HG03196 (cell line): Measurements from ENCODE around the gene MXI1.
"Not testable (repeated sequence)": the region's sequence is repeated elsewhere in the genome, so short reads cannot be mapped to it uniquely, and the experiment has no call there.

ENCODE experiments used
- ATAC-seq: cut with Tn5 transposase; IDR thresholded peaks from one replicate; pipeline ENCODE4 v1.9.1; 2021; ENCODE audit not compliant: unreplicated experiment

The MXI1 gene

DNA sequence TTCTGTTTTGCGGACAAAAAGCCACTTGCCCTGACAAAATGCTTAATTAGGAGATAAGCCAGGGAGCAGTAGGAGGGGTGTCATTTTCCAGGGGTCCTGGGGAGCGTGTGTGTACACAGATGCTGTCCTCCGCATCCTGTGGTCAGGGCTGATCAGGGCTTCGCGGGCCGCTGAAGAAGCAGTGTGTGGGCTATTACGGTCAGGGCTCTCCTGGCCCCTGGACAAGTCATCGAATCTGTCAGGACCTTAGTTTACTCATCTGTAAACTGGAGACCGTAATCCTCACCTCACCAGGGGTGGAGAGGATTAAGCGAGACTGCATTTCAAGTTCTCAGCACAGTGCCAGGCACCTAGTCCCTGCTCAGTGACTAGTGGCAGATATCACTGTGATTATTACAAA is 26.0 kb upstream of the MXI1 start:
- no peak for ATAC-seq

DNA sequence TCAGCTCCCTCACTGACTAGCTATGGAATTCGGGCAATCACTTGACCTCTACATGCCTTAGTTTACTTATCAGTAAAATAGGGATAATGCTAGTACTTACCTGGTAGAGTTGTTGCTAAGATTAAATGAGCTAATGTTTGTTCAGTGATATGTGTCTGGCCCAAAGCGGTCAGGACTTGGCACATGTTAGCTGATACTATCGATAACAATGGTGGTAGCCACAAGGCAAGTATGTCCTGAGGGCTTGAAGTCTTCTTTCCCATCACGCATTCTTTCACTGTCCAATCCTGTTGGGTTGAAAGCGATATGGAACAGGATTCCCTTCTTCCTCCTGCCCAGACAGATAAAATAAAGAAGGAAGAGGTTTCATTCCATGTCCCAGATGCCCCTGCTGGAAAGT is 25.5 kb upstream of the MXI1 start:
- no peak for ATAC-seq

DNA sequence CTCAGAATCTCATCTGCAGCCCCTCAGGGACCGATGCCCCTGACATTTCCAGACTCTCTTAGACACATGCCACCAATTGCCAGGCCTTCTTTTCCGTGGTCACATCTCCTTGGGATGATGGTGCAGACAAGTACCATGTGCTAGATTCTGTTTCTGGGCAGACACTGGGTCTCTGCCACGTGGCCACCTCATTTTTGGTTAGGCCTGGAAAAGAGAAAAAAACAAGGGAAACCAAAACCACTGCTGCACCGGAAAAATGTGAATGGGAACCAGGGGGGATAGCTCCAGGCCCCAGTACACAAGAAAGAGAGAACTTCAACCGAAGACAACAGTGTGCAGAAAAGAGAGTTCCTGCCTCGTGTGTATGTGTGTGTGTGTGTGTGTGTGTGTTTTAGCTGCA is 23.0 kb upstream of the MXI1 start:
- ATAC-seq: no peak

DNA sequence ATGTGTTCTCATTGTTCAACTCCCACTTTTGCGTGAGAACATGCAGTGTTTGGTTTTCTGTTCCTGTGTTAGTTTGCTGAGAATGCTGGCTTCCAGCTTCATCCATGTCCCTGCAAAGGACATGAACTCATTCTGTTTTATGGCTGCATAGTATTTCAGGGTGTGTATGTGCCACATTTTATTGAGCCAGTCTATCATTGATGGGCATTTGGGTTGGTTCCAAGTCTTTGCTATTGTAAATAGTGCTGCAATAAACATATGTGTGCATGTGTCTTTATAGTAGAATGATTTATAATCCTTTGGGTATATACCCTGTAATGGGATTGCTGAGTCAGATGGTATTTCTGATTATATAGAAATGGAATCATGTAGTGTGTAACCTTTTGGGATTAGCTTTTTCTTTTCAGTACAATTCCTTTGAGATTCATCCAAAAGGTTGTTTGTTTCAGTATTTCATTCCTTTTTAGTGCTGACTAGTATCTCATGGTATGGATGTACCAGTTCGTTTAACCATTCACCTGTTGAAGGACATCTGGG is 21.7 kb upstream of the MXI1 start:
- not testable (repeated sequence) for ATAC-seq

DNA sequence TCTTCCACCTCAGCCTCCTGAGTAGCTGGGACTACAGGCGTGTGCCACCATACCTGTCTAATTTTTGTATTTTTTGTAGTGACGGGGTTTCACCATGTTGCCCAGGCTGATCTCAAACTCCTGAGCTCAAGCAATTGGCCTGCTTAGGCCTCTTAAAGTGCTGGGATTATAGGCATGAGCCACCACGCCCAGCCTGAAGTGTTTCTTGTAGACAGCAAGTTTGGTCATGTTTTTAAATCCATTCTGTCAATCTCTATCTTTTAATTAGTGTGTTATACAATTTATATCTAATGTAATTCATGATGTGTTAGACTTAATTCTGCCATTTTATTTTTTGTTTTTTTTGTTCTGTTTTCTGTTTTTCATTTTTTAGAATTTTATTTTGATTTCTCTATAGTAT is 17.2 kb upstream of the MXI1 start:
- no peak for ATAC-seq

DNA sequence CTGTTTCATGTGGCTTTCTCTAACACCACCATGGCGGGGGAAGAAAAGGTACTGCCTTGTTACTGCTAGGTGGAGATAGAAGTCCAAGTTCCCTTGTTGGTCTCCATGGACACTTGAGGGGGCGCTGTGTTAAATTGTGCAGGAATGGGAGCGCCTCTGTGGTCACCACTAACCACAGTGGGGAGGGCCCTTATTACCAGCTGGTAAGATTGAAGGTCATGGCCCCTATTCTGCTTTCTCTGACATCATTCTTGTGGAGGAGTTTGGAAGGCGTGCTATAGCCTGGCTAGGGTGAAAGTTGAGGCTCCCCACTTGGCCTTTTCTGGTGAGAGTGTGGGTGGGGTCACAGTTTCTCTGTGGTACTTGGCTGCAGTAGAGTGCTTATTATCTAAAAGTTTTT is 14.9 kb upstream of the MXI1 start:
- no peak for ATAC-seq

DNA sequence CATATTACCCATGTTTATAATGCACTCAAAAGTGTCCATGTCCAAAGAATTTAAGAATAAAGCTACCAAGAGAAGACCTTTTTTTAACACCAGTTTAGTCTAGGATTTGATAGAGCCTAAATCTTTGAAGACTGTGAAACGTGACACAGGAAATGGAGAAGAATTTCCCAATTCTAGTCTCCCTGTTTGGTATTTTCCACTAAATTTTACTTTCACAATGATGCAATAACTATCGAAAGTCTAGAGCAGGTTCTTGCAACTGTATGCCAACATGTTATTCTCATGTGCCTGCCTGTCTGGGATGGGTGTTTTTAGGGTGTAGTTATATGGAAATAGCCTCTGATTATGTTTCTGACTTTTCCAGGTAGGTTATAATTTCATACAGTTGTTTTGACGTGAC is 6.9 kb upstream of the MXI1 start:
- ATAC-seq: no peak

DNA sequence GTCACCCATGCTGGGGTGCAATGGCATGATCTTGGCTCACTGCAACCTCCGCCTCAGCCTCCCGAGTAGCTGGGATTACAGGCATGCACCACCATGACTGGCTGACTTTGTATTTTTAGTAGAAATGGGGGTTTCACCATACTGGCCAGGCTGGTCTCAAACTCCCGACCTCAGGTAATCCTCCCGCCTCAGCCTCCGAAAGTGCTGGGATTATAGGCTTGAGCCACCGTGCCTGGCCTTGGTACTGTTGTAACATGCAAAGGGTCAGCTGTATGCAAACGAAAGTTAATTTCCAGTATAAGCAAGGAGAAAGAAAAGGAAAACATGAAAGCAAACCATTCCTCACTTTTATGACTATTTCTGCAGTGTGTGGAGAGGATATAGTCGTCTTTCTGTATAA is 6.4 kb upstream of the MXI1 start:
- not testable (repeated sequence) for ATAC-seq

DNA sequence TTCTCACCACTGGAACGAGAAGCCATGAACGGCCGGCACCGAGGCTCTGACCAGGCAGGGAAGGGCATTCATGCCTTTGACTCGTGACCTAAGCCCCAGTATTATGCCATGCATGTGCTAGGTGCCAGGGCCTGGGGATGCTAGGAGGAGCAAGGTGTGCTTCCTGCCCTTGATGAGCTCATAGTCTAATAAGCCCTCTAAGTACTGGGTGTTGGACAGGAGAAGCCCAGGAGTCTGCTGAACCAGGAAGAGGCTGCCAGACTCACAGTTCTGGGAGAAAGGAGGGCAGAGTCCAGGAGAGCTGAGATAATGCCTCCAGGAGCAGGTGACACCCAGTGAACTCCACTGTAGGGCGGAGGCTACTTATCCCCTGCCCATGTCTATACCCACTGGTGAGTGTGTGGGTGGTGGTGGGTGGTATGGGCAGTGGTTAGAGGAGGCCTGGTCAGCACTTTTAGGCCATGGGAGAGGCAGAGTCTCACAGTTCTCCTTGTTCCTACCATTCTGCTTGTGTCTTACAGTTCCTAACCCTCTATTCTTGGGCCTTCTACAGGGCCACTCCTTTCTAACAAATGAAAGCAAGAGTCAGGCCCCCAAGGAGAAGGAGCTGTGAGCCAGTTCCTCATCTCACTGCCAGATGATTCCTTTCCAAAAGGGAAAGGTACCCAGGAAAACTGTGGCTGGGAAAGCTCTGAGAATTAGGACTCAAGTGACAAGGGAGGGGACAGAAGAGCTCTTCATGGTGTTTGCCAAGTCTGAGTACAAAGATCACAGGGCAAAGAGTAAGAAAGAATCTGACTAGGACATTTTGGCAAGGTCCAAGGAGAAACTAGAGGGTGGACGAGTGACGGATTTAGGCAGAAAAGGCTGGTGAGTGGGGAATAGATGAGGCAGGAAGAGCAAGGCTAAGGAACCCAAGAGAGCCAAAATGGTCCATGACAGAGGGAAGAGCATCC is 3.6 kb upstream of the MXI1 start:
- ATAC-seq: no peak

DNA sequence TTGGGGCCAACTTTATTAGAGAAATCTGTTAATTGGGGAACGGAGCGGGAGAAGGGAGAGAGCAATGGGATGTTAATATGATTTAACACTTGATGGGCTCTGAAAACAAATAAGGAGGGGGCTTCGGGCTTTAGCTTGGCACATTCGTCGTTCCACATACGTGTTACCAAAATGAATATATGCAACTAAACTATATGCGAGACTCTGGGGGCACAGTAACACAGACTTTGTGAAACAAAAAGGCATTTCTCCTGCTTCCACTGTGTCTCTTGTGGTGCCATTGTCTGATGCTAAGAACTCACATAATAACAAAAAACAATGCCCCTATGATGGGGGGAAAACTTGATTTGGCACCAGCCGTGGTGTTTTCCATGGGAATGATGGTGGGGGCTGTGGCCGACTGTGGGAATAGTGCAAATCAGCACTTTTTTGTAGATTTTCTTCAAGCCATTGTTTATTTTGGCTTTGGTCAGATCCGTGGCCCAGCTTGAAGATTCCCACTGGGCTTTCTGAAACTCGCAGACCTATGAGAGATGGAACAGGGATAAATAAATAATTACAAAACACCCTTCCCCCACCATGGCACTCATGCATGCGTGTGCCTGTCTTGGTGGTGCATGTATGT is 2.2 kb upstream of the MXI1 start:
- no peak for ATAC-seq

DNA sequence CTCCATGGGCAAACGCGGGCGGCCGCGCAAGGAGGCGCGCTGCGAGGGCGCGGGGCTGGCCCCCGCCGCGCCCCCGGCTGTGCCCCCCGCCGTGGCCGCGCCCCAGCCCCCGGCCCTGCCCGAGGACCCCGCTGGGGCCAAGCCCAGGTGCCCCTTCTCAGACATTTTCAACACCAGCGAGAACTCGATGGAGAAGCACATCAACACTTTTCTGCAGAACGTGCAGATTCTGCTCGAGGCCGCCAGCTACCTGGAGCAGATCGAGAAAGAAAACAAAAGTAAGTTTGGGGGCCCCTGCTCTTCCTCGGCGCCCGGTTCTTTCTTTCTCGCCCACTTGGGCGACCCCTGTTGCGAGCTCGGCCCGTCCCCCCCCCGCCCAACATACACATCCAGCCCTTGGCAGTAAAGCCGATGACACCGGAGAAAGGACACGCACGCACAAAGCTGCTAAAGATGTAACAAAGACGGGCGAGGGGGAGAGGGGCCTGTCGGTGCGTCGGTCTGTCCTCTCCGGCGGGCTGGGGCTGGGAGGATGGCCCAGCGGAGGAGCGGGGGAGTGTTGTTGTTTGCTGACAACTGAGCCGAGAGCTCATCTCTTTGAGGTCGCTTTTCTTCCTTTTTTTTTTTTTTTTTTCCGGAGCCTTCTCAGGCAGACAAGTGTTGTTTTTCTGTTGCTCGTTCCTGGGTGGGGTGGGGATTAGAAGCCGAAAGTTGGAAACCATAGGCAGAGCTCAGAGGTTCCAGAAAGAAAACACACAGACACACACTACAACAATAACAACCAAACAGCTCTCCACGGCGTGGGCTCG is 604 bp downstream of the MXI1 start:
- no peak for ATAC-seq

DNA sequence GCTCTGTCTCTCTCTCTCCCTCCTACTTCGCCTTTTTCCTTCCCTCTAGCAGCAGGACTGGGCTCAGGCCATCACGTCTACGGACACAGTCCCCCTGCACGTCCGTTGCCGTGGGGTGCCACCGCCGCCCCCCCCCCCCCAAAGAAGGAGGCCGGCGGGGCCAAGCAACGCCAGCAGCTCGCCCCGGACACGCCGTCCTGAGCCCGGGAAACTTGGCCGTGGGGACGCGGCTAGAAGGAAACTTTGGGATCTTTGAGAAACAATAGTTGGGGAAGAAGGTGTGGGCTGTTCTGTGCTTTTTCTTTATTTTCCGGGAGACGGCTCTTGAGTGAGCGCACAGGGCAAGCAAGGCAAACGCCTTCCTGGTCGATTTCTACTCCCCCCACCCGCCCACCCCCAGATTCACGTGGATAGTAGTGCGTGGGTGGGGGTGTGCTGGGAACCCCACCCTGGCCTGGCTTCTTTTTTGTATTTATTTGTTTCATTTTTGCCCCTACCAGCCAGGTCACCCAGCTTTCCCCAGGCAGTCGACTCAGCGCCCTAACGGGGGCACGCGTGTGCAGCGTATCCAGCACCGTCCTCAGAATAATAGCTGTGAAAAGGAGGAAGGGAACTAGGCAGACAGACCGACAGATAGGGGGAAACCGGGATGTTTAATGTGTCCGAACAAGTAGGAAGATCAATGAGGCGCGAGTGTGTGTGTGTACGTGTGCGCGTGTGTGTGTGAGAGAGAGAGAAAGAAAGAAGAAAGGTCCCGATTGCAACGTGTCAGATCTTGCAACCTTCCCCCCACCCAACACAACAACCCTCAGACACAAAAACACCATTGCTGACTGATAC is 1.4 kb downstream of the MXI1 start:
- ATAC-seq: no peak

DNA sequence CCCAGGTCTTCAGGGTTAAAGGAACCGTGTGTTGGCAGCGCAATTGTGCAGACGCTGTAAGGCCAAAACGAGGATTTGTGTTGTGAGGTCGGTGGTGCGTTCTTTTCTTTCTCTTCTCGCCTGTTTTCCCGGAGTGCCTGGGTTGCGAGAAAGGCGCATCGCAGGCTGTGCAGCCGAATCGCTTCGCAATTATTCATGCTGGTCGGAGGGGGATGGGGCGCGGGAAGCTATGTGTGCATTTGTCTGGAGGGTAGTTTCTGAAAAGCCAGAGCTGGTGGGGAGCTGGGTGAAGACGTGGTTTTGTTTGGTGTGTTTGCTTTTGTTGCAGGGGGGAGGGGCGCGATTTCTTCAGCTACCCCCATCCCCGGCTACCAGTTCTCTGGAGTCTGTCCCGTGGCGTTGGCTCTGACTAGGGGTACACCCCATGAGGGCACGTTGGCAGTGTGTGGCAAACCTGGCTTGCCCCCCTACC is 2.1 kb downstream of the MXI1 start:
- no peak for ATAC-seq

DNA sequence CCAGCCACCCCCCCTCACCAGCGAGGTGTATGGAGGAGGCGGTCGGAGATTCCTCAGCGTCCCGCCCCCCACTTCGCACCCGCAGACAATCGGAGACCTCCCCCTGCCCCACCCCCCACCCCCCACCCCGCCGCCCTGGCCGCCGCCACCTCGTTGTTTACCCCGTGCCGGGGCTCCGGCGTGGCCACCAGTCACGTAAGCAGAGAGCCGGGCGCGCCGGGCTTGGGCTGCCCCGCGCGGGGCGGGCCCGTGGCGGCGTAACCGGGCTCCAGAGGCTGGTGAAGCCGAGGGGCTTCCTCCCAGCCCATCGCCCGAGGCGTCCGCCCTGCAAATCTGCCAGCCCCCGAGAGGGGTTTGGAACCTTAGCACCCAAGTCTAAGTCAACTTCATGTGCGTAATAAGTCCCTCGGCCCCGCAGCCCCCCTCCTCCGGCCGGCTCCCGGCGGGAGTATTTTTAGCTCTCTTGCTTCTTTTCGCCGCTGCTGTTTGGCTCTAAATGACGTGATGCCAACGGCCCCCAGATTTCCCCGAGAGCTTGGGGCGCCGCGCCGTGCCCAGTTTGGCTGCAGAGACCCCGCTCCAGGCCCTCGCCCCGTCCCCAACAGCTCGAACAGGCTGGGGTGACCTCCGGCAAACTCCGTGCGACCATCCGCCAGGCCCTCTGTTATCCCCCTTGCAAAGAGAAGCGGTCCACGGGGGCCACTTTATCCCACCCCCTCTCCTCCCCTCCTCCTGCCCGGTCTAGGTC is 2.7 kb downstream of the MXI1 start:
- ATAC-seq: peak; percentile 17

DNA sequence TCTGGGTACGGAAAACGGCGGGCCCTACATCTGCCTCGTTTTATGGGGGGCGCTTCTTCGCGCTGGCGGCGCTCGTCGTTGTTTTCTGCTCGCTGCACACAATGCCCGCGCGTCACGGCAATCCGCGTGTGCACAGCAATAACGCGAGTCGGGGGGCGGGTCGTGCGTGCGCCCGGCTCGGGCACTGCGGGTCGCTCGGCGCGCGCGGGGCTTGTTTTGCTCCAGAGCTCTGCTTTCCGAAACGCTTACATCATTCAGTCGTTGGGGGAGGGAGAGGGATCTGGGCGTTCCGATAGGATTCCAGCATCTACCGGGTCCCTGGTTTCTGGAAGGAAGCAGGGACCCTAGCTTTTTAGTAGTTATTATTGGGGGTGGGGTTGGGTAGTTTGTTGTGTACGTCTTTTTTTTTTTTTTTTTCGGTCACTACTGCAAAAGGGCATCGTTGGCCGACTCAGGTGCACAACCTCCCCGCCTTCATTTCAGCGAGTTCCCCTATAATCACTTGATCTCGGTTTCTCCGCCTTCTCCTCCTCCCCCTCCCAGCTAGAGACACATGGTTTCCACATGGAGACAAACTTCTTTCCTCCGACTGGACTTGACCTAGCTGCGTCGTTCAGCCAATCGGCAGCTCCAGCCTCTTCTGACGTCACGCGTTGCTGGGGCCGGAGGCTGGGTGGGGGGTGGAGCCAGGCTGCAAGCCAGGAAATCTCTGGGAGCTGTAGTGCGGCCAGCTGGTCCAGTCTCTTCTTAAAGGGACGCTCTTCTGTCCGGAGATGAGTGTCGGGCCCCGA is 3.5 kb downstream of the MXI1 start:
- peak; percentile 73 for ATAC-seq

DNA sequence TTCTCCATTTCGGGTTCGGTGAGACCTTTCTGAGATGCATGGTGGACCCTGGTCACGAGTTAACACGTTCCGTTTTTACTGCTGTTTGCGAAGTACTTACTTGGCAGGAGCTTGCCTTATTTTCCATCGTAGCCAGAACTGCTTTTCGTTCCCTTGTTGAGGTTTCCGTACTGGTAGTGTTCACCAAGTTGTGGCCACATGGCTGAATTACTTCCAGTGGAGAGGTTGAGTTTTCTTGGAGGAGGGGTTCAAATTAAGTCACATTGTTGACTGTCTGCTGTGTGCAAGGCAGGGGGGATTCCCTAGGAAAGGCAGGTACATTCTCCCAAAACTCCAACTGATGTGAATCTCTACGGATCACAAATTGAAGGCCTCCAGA is 4.0 kb downstream of the MXI1 start:
- no peak for ATAC-seq

DNA sequence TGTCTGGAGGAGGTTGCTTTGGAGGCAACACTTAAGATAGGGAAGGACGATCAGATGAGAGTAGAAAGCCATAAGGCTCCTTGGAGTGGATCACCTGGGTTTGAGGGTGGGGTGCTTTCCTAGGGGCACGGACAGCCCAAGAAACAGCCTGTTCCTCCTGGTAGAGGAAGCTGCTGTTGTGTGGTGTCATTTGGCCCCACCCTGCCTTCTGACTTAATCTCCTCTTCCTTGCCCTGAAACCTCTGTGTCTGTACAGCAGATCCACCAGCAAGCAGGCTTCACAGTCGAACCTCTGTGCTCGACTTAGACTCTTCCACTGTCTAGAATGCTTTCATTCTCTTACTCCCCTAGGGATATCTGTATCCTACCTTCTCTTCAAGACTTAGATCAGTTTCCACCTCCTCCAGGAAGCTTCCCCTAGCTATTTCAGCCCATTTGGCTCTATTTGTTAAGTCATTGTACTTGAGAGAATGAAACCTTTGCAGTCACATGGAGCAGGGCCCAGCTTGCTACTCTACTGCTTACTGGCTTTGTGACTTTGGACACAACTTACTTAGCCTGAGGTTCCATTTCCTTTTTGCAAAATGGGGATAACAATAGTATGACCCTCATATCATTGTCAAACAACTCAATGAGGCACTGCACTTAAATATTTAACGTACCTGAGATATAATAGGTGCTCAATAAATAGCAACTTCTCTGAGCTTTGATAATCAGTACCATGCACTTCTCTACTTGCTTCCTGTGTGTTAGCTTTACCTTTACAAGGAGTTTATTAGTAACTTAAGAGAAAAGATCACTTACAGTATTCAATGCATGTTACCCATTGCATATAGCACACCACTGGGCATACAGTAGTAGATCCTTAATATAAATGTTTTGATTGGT is 5.0 kb downstream of the MXI1 start:
- no peak for ATAC-seq

DNA sequence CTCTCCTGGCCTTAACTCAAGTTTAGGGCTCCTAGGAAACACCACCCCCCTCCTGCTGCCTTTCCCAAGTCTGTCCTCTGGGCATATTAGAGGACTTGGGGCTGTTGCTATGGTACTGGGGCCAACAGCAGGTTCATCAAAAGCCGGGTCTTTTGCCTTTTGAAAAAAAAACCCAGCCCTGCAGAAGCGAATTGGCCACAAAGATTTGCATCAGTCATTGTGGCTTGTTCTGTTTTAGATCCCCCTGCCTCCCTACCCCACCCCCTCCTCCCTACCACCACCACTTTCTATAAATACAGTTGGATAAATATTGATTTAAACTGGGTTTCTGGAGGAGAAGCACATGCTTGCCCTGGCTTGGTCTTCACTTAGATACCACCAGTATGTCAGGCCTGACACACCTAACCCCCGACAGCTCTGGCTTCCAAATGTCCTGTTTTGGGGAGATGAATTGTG is 7.0 kb downstream of the MXI1 start:
- no peak for ATAC-seq
